ENCODE data around the gene TFB2M. TPM values are rescaled to one million over a fixed set of nuclear protein-coding genes. Genes with fewer than 3 reads are reported as not detected.
"Not testable (repeated sequence)": the region's sequence is repeated elsewhere in the genome, so short reads cannot be mapped to it uniquely, and the experiment has no call there.

Gene TFB2M
- 21.6 and 25.7 TPM in 2 replicates for total RNA-seq (2014; rRNA removed; shearing (Covaris generic))

DNA sequence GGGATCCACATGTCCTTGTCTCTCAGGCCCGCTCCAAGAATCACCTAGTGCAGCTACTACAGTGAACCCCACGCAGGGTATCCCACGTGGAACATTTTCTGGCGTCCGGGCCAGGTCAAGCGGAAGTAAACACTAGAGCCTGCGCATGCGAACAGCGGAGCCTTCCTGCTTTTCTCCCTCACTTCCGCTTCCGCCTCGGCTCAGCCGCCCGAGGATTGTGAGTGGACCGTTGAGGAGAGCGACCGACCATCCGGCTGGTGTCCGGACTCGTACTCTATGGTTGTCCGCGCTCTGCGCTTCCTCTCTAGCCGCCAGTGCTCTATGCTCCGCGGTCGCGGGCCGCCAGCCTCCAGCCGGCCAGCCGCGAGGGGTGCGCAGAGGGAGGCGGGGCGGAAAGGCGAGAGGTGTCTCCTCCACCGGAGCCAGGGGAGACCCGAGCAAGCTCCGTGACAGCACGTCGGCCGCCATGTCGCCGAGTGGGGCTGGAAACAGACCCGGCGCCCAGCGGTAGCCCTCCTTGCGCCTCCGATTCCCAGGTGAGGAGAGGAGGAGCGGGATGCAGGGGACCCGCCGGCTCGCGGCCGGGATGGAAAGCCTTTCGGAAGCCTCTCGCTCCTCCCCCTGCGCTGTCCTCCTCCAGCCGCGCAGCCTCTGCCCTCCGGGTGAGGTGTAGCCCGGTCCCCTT lies at the start of gene TFB2M, which contains the start of gene CNST:
TSS of gene TFB2M (minus strand) at position 134 of the 685 bp plus-strand sequence. CDS start at position 11, 123 bp downstream.
TSS of gene CNST (plus strand) at position 329 of the 685 bp plus-strand sequence. CDS start 25,107 bp downstream, outside the sequence.
- peak; percentile 99 for DNase-seq (ENCODE audit: low spot score)

DNA sequence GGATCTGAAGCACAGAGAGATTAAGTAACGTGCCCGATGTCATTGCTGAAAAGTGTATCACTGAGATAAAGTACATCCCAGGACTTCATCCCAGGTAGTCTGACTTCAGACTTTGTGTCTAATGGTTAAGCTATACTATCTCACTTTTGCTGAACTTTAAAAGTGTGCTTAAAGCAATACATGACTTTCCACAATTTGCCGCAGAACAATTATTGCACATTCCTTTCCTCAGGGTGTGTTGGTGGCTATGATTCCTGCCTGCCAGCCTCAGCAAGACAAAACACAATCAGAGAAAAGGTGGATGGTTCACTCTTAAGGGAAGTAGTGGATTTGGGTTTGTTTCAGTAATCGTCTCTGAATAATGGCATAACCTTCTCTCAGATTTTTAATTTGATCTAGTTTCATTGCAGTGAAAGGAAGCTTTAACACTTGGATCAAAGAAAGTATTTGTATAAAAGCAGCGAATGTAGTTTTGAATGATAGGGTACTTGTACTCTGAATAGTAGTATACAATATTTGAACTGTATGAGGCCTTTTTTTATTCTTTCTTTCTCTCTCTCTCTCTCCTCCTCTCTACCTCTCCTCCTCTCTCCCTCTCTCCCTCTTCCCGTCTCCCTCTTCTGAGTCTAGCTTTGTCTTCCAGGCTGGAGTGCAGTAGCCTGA lies 47.2 kb upstream of the TFB2M start:
- no peak for DNase-seq (ENCODE audit: low spot score)

- DNase-seq (ENCODE audit: low spot score), result no peak
These were observed 43.6 kb upstream of the TFB2M start for GRCh38 chr1:246609632-246610031.

- peak; percentile 87 for DNase-seq (ENCODE audit: low spot score)
These were observed 42.7 kb upstream of the TFB2M start for GRCh38 chr1:246608616-246609376.

DNA sequence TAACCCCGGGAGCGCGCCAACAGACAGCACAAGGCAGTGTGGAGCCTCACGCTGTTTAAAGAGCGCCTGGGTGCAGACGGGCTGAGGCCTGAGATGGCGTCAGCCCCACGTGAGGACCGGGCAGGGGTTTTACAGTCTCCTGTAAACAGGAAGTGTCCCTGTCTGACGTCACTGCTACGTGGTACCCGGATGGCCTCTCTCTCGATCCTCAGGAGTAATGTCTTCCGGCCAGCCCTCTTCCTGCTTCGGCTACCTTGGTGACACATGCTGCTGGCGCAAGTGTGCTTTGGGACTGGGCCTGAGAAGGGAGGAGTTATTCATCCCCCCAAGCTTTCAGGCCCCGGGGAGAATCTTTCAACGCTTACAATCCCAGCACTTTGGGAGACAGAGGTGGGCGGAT lies 41.4 kb upstream of the TFB2M start:
- DNase-seq (ENCODE audit: low spot score), result no peak

GRCh38 chr1:246605231-246605630 lies 39.2 kb upstream of the TFB2M start:
- DNase-seq (ENCODE audit: low spot score), result not testable (repeated sequence)

DNA sequence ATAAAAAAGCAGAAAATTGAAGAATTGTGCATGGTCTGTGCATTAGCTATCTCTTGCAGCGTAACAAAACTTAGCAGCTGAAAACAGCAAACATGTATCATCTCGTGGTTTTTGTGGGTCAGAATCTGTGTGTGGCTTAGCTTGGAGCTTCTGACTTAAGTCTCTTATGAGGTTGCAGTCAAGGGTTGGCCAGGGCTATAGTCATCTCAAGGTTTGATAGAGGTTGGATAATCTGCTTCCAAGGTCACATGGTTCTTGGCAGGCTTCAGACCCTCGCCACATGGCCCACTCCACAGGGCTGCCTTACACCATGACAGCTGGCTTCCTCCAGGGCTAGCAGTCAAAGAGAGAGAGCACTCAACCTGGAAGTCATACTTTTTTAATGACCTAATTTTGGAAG lies 36.1 kb upstream of the TFB2M start:
- DNase-seq (ENCODE audit: low spot score), result no peak

DNA sequence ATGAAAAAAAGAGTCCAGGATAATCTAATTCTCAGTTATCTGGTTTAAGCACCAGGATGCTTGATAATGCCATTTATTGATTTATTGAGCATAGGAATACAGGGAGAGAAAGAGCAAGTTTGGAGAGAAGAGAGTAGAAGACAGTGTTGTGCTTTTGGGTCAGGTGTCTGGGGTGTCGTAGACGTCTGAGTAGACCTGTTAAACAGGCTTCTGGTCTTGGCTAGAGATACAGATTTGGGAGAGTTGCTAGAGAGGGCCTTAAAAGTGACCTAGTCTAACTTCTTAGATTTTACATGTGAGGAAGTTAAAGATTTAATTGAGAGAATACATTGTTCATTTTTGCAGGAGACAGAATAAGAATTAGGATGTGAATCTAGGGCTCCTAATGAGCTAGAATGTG lies 34.5 kb upstream of the TFB2M start:
- DNase-seq (ENCODE audit: low spot score), result no peak

- DNase-seq (ENCODE audit: low spot score), result no peak
These were observed 33.3 kb upstream of the TFB2M start for GRCh38 chr1:246599315-246599714.

DNA sequence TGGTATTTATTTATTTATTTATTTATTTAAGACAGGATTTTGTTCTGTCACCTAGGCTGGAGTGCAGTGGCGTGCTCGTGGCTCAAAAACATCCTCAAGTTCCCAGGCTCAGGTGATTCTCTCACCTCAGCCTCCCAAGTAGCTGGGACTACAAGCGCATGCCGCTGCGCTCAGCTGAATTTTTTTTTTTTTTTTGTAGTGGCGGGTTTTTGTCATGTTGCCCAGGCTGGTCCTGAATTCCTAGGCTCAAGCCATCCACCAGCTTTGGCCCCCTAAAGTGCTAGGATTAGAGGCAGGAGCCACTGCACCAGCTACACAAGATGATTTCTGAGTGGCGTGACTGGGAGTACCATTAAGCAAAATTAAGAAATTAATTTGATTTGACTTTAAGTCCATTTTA lies 31.9 kb upstream of the TFB2M start:
- no peak for DNase-seq (ENCODE audit: low spot score)

DNA sequence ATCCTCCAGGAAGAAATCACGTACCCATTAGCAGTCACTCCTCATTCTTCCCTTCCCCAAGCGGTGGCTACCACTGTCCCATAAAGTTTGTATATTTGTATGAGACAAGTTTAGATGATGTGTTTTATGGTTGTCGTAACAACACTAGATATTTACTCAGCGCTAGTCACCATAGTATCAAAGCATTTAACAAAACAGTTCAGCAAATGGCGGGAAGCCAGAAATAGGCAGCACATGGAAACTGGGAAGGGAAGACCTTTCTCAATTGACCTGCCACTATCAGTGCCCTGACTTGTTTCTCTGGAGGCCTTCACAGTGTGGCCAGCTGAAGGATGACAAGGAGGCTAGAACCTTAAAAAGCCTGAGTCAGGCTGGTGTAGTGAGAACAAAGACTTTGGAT lies 31.3 kb upstream of the TFB2M start:
- peak; percentile 79 for DNase-seq (ENCODE audit: low spot score)

- no peak for DNase-seq (ENCODE audit: low spot score)
These were observed 29.1 kb upstream of the TFB2M start for GRCh38 chr1:246595146-246595545.

DNA sequence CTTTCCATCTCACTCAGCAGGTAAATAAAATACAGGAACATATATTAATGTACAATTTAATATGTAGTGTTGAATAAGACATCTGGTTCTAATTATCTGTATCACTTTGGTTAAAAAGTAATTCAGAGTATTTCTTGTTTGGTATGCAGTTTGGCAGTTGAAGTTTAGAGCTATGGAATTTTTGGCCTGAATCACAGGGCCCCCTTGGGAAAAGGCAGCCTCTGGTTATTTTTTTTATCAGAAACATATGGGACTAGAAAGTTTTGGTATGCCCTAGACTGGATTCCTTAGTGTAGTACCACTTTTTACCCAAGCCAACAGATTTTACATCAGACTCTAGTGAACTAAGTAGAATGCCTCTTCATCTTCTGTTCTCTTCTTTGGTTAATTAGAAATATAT lies 26.6 kb upstream of the TFB2M start:
- DNase-seq (ENCODE audit: low spot score), result no peak

DNA sequence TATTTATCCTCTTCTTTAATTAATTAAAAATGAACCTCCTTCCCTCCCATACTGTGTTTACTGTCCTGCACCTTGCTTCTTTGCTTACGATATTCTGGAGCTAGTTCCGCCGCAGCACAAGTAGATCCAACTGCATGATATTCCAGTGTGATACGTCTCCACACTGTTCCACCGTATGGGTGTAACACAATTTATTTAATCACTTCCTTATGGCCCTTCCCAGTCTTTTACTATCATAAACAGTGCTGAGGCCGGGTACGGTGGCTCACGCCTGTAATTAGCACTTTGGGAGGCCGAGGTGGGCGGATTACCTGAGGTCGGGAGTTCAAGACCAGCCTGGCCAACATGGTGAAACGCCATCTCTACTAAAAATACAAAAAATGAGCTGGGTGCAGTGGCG lies 25.9 kb upstream of the TFB2M start:
- DNase-seq (ENCODE audit: low spot score), result no peak

DNA sequence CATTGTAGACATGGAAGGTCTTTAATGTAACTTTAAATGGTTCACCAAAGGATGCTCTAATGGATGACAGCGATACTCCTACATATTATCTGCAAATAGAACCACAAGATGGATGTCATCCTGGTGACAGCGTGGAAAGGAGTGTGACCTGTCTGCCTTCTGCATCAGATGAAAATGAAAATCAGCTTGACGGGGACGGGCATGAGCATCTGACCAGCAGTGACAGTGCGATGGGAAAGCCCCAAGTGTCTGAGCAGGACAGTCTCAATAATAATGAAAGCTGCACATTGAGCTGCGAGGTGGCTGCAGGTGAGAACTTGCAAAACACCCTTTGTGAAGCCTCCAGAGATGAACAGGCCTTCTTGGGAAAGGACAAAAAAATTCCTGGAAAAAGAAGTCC lies 25.4 kb upstream of the TFB2M start:
- no peak for DNase-seq (ENCODE audit: low spot score)

- DNase-seq (ENCODE audit: low spot score), result no peak
These were observed 25.0 kb upstream of the TFB2M start for GRCh38 chr1:246591047-246591446.

GRCh38 chr1:246589919-246590318 lies 23.9 kb upstream of the TFB2M start:
- DNase-seq (ENCODE audit: low spot score), result not testable (repeated sequence)

DNA sequence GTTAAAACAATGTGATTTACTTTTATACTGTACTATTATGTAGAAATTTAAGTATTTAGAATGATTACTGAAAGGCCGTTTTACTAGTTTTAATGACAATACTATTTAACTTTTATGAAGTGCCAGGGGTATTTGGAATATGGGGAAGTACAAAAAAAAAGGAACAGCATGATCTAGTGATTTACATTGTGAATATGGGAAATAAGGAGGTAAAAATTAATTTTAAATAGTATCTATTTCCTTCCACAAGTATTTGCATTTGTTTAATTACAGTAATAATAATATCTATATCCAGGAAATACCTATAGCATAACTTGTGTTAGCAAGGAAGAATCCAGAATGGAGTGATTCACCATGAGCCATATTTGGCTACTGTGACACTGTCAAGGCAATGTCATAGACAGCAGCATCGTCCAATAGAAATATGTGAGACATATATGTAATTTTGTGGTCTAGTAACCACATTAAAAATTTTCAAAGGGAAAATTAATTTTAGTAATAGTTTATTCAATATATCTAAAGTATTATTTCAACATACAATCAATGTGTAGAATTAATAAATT lies 22.2 kb upstream of the TFB2M start:
- no peak for DNase-seq (ENCODE audit: low spot score)

DNA sequence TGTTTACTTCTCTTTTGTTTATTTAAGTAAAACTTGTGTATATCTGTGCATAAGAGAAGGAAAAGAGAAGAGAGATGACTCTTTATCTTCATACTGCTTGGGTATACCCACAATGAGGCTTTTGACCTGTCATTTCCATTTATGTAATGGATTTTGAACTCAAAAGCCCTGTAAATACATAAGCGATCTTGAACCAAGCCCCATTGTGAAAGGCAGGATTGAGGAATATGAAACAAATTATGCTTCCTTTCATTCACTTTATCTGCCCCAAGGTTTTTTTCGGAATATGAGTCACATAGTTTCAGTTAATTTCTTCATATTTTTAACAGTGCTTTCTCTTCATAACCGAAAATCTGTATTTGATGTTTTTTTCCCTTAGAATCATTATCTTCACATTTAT lies 21.5 kb upstream of the TFB2M start:
- DNase-seq (ENCODE audit: low spot score), result no peak

GRCh38 chr1:246587032-246587431 lies 21.0 kb upstream of the TFB2M start:
- no peak for DNase-seq (ENCODE audit: low spot score)

GRCh38 chr1:246583448-246584185 lies 17.6 kb upstream of the TFB2M start:
- DNase-seq (ENCODE audit: low spot score), result peak; percentile 46

All from HT-29 (cell line).